H1 (cell line): ENCODE measurements around the gene GRK5. TPM values are rescaled to one million over a fixed set of nuclear protein-coding genes. Genes with fewer than 3 reads are reported as not detected.

Experiments
- CTCF ChIA-PET: fragments of 300-600 bp; sonication (Branson Sonifier 250); formaldehyde crosslinking; loops from one replicate; lab custom pipeline; 2021; ENCODE audit not compliant: partially characterized antibody; lab: Charles Lee
- POLR2A ChIA-PET: fragments of 300-600 bp; sonication (Branson Sonifier 250); formaldehyde crosslinking; loops from one replicate; lab custom pipeline; 2021; ENCODE audit warnings: inconsistent platforms; ENCODE audit not compliant: partially characterized antibody; lab: Charles Lee
- DNase-seq, 2 experiments: peaks; one replicate each; pipeline versions ENCODE4 v3.0.0 to v3.0.0-alpha.2; 2010 to 2022; ENCODE audit warnings: low spot score in 2 of 2, low read depth in 1 of 2, mixed read lengths in 1 of 2
- FAIRE-seq: peaks from 2 replicates; lab custom pipeline; 2011; peaks lifted over from hg19 to GRCh38; lab: Jason Lieb, UNC
- H2AFZ ChIP-seq: 2 replicates; pipeline ENCODE4 v1.8.1; 2012; ENCODE audit warnings: low read length, inconsistent platforms
- H2AK5ac ChIP-seq: 2 replicates; pipeline ENCODE4 v1.6.1; 2013; ENCODE audit warnings: low read depth, low read length
- H2BK120ac ChIP-seq: replicated peaks from 2 replicates; pipeline ENCODE3; 2013; ENCODE audit warnings: low read depth, low read length, inconsistent platforms
- H2BK12ac ChIP-seq: 2 replicates; pipeline ENCODE4 v1.6.1; 2013; ENCODE audit warnings: low read depth, low read length
- H2BK15ac ChIP-seq: 2 replicates; pipeline ENCODE4 v1.6.1; 2013; ENCODE audit warnings: low read length
- H2BK20ac ChIP-seq: 2 replicates; pipeline ENCODE4 v1.6.1; 2013; ENCODE audit warnings: low read length
- H2BK5ac ChIP-seq: 2 replicates; pipeline ENCODE4 v1.6.1; 2013; ENCODE audit warnings: low read depth, low read length
- H3K14ac ChIP-seq: 2 replicates; pipeline ENCODE4 v1.6.1; 2013; ENCODE audit warnings: inconsistent platforms; ENCODE audit not compliant: insufficient read length
- H3K18ac ChIP-seq: 2 replicates; pipeline ENCODE4 v1.6.1; 2013; ENCODE audit warnings: low read length; ENCODE audit errors: extremely low read depth
- H3K23ac ChIP-seq: 2 replicates; pipeline ENCODE4 v1.6.1; 2013; ENCODE audit warnings: inconsistent platforms; ENCODE audit not compliant: insufficient read length
- H3K23me2 ChIP-seq: 2 replicates; pipeline ENCODE4 v1.6.1; 2013; ENCODE audit warnings: low read depth, low read length
- H3K27ac ChIP-seq: 2 replicates; pipeline ENCODE4 v1.6.1; 2011; ENCODE audit warnings: low read depth, low read length, inconsistent platforms
- H3K27me3 ChIP-seq, 4 experiments: replicated peaks in 1 of 4; 1 replicate in 1 of 4; 2 replicates in 3 of 4; pipeline versions ENCODE4 v1.6.1 to v1.8.1; 2011 to 2013; ENCODE audit warnings: low read length in 3 of 4, mild to moderate bottlenecking in 3 of 4, inconsistent platforms in 2 of 4, mixed read lengths in 2 of 4, moderate library complexity in 1 of 4; ENCODE audit not compliant: control insufficient read depth in 3 of 4, insufficient read depth in 3 of 4; ENCODE audit errors: extremely low read depth in 1 of 4
- H3K36me3 ChIP-seq, 4 experiments: 2 replicates each; pipeline versions ENCODE4 v1.6.1 to v1.8.1; 2011 to 2013; ENCODE audit warnings: mild to moderate bottlenecking in 4 of 4, low read length in 3 of 4, moderate library complexity in 2 of 4, control low read depth in 1 of 4, inconsistent platforms in 1 of 4; ENCODE audit not compliant: insufficient read depth in 4 of 4, control insufficient read depth in 2 of 4
- H3K4ac ChIP-seq: replicated peaks from 2 replicates; pipeline ENCODE3; 2013; ENCODE audit warnings: low read length, low read depth, mixed read lengths, inconsistent platforms; ENCODE audit not compliant: insufficient read length
- H3K4me1 ChIP-seq, 4 experiments: replicated peaks in 1 of 4; 1 replicate in 1 of 4; 2 replicates in 3 of 4; pipeline versions ENCODE4 v1.6.1 to v1.8.1; 2011 to 2013; ENCODE audit warnings: low read length in 3 of 4, inconsistent platforms in 2 of 4, mixed read lengths in 1 of 4; ENCODE audit not compliant: insufficient read depth in 4 of 4, control insufficient read depth in 3 of 4
- H3K4me2 ChIP-seq, 2 experiments: 2 replicates each; pipeline versions ENCODE4 v1.6.1 to v1.8.1; 2011 to 2013; ENCODE audit warnings: low read depth in 2 of 2, low read length in 2 of 2, control low read depth in 1 of 2, inconsistent platforms in 1 of 2, mild to moderate bottlenecking in 1 of 2; ENCODE audit not compliant: insufficient read depth in 1 of 2
- H3K4me3 ChIP-seq, 4 experiments: fragments of 200-600, 300-600 bp in 1 of 4; sonication (generic), shearing (Covaris generic), sonication (Bioruptor Twin) in 1 of 4; 2 replicates each; pipeline versions ENCODE4 v1.5.1 to v1.8.1; 2011 to 2016; ENCODE audit warnings: low read length in 4 of 4, low read depth in 3 of 4, control low read depth in 2 of 4, inconsistent platforms in 2 of 4, mild to moderate bottlenecking in 2 of 4, mixed read lengths in 1 of 4, moderate library complexity in 1 of 4; ENCODE audit not compliant: insufficient read depth in 2 of 4; ENCODE audit errors: extremely low read depth in 1 of 4
- H3K56ac ChIP-seq: replicated peaks from 2 replicates; pipeline ENCODE3; 2013; ENCODE audit warnings: low read depth, mild to moderate bottlenecking, mixed read lengths, low read length, inconsistent platforms; ENCODE audit not compliant: insufficient read length
- H3K79me1 ChIP-seq: 2 replicates; pipeline ENCODE4 v1.6.1; 2013; ENCODE audit warnings: low read depth, low read length, control low read depth
- H3K79me2 ChIP-seq, 2 experiments: 2 replicates each; pipeline versions ENCODE4 v1.6.1 to v1.8.1; 2012 to 2013; ENCODE audit warnings: low read length in 2 of 2, mild to moderate bottlenecking in 2 of 2, inconsistent platforms in 1 of 2; ENCODE audit not compliant: insufficient read depth in 2 of 2, control insufficient read depth in 1 of 2
- H3K9ac ChIP-seq, 4 experiments: replicated peaks in 1 of 4; 1 replicate in 1 of 4; 2 replicates in 3 of 4; pipeline versions ENCODE4 v1.6.1 to v1.8.1; 2011 to 2013; ENCODE audit warnings: low read depth in 3 of 4, low read length in 3 of 4, control low read depth in 2 of 4, mild to moderate bottlenecking in 2 of 4, moderate library complexity in 2 of 4, inconsistent platforms in 1 of 4; ENCODE audit errors: extremely low read depth in 1 of 4
- H3K9me3 ChIP-seq, 2 experiments: 2 replicates each; pipeline versions ENCODE4 v1.6.1 to v1.8.1; 2012 to 2013; ENCODE audit warnings: mild to moderate bottlenecking in 2 of 2, moderate library complexity in 2 of 2, control low read depth in 1 of 2, inconsistent platforms in 1 of 2, low read depth in 1 of 2, low read length in 1 of 2, mixed read lengths in 1 of 2; ENCODE audit not compliant: insufficient read depth in 2 of 2
- H4K20me1 ChIP-seq, 2 experiments: replicated peaks in 1 of 2; 2 replicates each; pipeline versions ENCODE3 to v1.8.1; 2011 to 2013; ENCODE audit warnings: inconsistent platforms in 2 of 2, low read length in 2 of 2, mild to moderate bottlenecking in 1 of 2; ENCODE audit not compliant: insufficient read depth in 2 of 2, control insufficient read depth in 1 of 2
- H4K5ac ChIP-seq: 2 replicates; pipeline ENCODE4 v1.6.1; 2013; ENCODE audit warnings: low read length, low read depth, mixed read lengths, inconsistent platforms; ENCODE audit not compliant: insufficient read length
- H4K8ac ChIP-seq: 2 replicates; pipeline ENCODE4 v1.8.0; 2013; ENCODE audit warnings: mild to moderate bottlenecking, moderate library complexity, low read length, inconsistent platforms; ENCODE audit not compliant: insufficient read depth; ENCODE audit errors: extremely low read depth
- H4K91ac ChIP-seq: replicated peaks from 2 replicates; pipeline ENCODE3; 2013; ENCODE audit warnings: low read length, mixed read lengths, inconsistent platforms; ENCODE audit not compliant: insufficient read length
- BCL11A ChIP-seq, 2 experiments: IDR thresholded peaks; one replicate each; pipeline ENCODE4 v1.6.1; 2011; ENCODE audit warnings: low read depth in 2 of 2, low read length in 2 of 2, mild to moderate bottlenecking in 2 of 2
- FOSL1 ChIP-seq: IDR thresholded peaks from 2 replicates; pipeline ENCODE4 v1.6.1; 2011; ENCODE audit warnings: mild to moderate bottlenecking, low read depth, low read length, moderate library complexity; ENCODE audit not compliant: insufficient read depth
- GABPA ChIP-seq: IDR thresholded peaks from 2 replicates; pipeline ENCODE4 v1.6.1; 2011; ENCODE audit warnings: mild to moderate bottlenecking, low read length, moderate library complexity, borderline replicate concordance; ENCODE audit not compliant: insufficient read depth
- JUN ChIP-seq: IDR thresholded peaks from 2 replicates; pipeline ENCODE4 v1.6.1; 2011; ENCODE audit warnings: low read depth, mild to moderate bottlenecking, improper control_type of control experiment, low read length
- KDM1A ChIP-seq: fragments of 200-600, 300-600 bp; sonication (generic); IDR thresholded peaks from 2 replicates; pipeline ENCODE4 v1.7.1; 2016; ENCODE audit warnings: mild to moderate bottlenecking, low read length, borderline replicate concordance
- MAFK ChIP-seq: IDR thresholded peaks from 2 replicates; pipeline ENCODE4 v1.6.1; 2012; ENCODE audit warnings: low read depth, mild to moderate bottlenecking, improper control_type of control experiment, low read length
- POLR2A ChIP-seq, 2 experiments: IDR thresholded peaks; 1 replicate in 1 of 2; 2 replicates in 1 of 2; pipeline ENCODE4 v1.6.1; 2011; ENCODE audit warnings: low read depth in 2 of 2, low read length in 2 of 2, mild to moderate bottlenecking in 2 of 2; ENCODE audit errors: control extremely low read depth in 1 of 2
- RNF2 ChIP-seq: fragments of 200-900, 300-1000 bp; sonication (generic); IDR thresholded peaks from 2 replicates; pipeline ENCODE4 v1.7.1; 2016; ENCODE audit warnings: borderline replicate concordance, low read depth, mild to moderate bottlenecking, antibody characterized with exemption, low read length; ENCODE audit not compliant: poor library complexity, severe bottlenecking; ENCODE audit errors: missing control alignments
- SP4 ChIP-seq: IDR thresholded peaks from 2 replicates; pipeline ENCODE4 v1.6.1; 2012; ENCODE audit warnings: low read length, inconsistent platforms
- TAF1 ChIP-seq: IDR thresholded peaks from 2 replicates; pipeline ENCODE4 v1.6.1; 2011; ENCODE audit warnings: mild to moderate bottlenecking, low read depth, low read length
- TBP ChIP-seq: IDR thresholded peaks from 2 replicates; pipeline ENCODE4 v1.6.1; 2011; ENCODE audit warnings: low read depth, low read length, improper control_type of control experiment
- YY1 ChIP-seq: IDR thresholded peaks from 2 replicates; pipeline ENCODE4 v1.6.1; 2011; ENCODE audit warnings: low read depth, mild to moderate bottlenecking, low read length
- WGBS, 2 experiments: shearing (Covaris generic) in 1 of 2; methylation state at CpG; one replicate each; pipeline versions ENCODE4 v1.1.6 to v1.1.7; 2013 to 2015; ENCODE audit warnings: low lambda C conversion rate in 2 of 2, mixed read lengths in 2 of 2, inconsistent platforms in 1 of 2, low coverage in 1 of 2, missing lambda C conversion rate in 1 of 2; ENCODE audit not compliant: insufficient replicate concordance in 2 of 2, insufficient coverage in 1 of 2, insufficient read length in 1 of 2; ENCODE audit errors: extremely low coverage in 1 of 2, missing lambda C conversion rate in 1 of 2; 5-methylcytosine and 5-hydroxymethylcytosine counted together
- polyA plus RNA-seq, 7 experiments: library from polyadenylated mRNA; depleted of rRNA in 3 of 7; stranded (reverse) in 5 of 7; unstranded in 2 of 7; fragments of >200 nt in 5 of 7; fragments of 200-250 nt in 2 of 7; gene quantifications; 1 replicate in 5 of 7; 2 replicates in 1 of 7; 4 replicates in 1 of 7; pipeline versions ENCODE4 v1.2.1 to v1.2.3, GENCODE V29; 2011 to 2013; ENCODE audit warnings: missing spikeins in 2 of 7, mixed read lengths in 2 of 7
- total RNA-seq: library from RNA; stranded (reverse); fragmentation: NEBNext Ultra II Directional; extraction: Animal tissue kit (Norgen Biotek cat#: 25700); gene quantifications from 2 replicates; pipeline ENCODE4 v1.2.1, GENCODE V29; 2021
- TF ChIP-seq, protein P1 (sequence below): IDR thresholded peaks from 2 replicates; pipeline ENCODE4 v1.6.1; 2011; ENCODE audit warnings: low read length, improper control_type of control experiment

The GRK5 gene
- total and polyA plus RNA-seq, 2 of the 8 experiments (the other 6 are each of a cell fraction or from before 2014, with no cell fraction given), result 0.54 to 2.5 TPM

DNA sequence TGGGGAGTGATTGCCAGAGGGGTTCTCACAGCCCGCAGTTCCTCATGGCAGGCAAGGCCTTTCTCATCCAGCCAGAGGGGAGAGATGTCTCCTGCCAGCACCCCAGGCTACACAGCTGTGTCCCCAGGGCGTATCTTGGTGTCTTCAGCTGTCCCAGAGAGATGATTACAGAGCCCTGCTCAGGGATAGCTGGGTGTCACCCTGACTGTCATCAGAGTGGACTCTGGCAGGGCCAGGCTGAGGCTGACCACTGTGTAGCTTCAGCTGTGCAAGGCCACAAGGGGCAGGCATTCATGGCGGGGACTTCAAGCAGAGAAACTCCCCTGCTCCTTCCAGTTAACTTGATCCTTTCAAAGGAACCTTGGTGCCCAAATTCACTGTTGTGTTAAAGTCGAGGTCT, 211.0 kb downstream of the GRK5 start:
- no peak for DNase-seq
- TF ChIP-seq, protein P1, sequence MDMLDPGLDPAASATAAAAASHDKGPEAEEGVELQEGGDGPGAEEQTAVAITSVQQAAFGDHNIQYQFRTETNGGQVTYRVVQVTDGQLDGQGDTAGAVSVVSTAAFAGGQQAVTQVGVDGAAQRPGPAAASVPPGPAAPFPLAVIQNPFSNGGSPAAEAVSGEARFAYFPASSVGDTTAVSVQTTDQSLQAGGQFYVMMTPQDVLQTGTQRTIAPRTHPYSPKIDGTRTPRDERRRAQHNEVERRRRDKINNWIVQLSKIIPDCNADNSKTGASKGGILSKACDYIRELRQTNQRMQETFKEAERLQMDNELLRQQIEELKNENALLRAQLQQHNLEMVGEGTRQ, result no peak
- TF ChIP-seq JUN, result no peak
- no peak for TF ChIP-seq SP4
- no peak for TF ChIP-seq KDM1A
- no peak for TF ChIP-seq RNF2
- TF ChIP-seq YY1, result no peak
- TF ChIP-seq BCL11A (IDR thresholded peaks at IDR 0.05; ENCODE audit: low read depth in 2 of 2, low read length in 2 of 2), result no peak
- TF ChIP-seq MAFK, result no peak
- no peak for TF ChIP-seq POLR2A (IDR thresholded peaks at IDR 0.05; ENCODE audit: control extremely low read depth in 1 of 2, low read depth in 2 of 2, low read length in 2 of 2)
- TF ChIP-seq GABPA, result no peak
- no peak for TF ChIP-seq FOSL1
- TF ChIP-seq TAF1, result no peak
- TF ChIP-seq TBP, result no peak

More for the DNA sequence above, 211.0 kb downstream of the GRK5 start:
- H3K18ac ChIP-seq, result no peak overlapping the region
- H4K20me1 ChIP-seq, result no peaks in the 10 kb centered on the region
- no peaks in the 10 kb centered on the region for H3K79me1 ChIP-seq
- 77% methylated on average over 4 of the region's 4 CpGs; no CpG with 5 or more reads in 1 of the 2 experiments for WGBS, 2 experiments
- POLR2A ChIA-PET, result interaction anchor here (0.8 to 1.7 kb wide), 2 partner anchors 116 to 212 kb away, joined by 3 to 5 read pairs; partner anchors contain the start of gene GRK5
- no peak overlapping the region for H2BK12ac ChIP-seq
- H3K9ac ChIP-seq, result no peak overlapping the region
- no peak overlapping the region for H2BK15ac ChIP-seq
- H3K4me2 ChIP-seq, result no peak overlapping the region
- H2BK20ac ChIP-seq, result no peak overlapping the region
- H2AK5ac ChIP-seq, result no peak overlapping the region
- H3K4ac ChIP-seq, result no peak overlapping the region
- peaks cover 0 to 12% (median 7%) of the 10 kb centered on the region in 4 experiments; a peak in 6 of 7 replicates for H3K4me1 ChIP-seq
- H3K23ac ChIP-seq, result no peak overlapping the region
- no peaks in the 10 kb centered on the region for H3K9me3 ChIP-seq
- no peak overlapping the region for H3K27ac ChIP-seq
- H3K27me3 ChIP-seq, result no peaks in the 10 kb centered on the region
- H3K36me3 ChIP-seq, result no peaks in the 10 kb centered on the region
- H3K56ac ChIP-seq, result no peak overlapping the region
- H4K8ac ChIP-seq, result no peak overlapping the region
- H3K79me2 ChIP-seq, result no peaks in the 10 kb centered on the region
- H3K14ac ChIP-seq, result no peak overlapping the region
- no peak for FAIRE-seq
- no peak overlapping the region for H3K4me3 ChIP-seq
- H2AFZ ChIP-seq, result no peak overlapping the region
- CTCF ChIA-PET, result interaction anchor here (0.9 to 16.5 kb wide), 30 partner anchors 8 to 271 kb away, joined by 3 to 272 read pairs (median 4); partner anchors contain the start of gene GRK5
- H4K91ac ChIP-seq, result no peak overlapping the region
- no peak overlapping the region for H2BK120ac ChIP-seq
- no peak overlapping the region for H4K5ac ChIP-seq
- H3K23me2 ChIP-seq, result no peaks in the 10 kb centered on the region
- peak overlapping the region; percentile 44; the same call in 1 of the 2 replicates for H2BK5ac ChIP-seq
